Neural cell (in vitro differentiated cells): ENCODE measurements around the gene SLC22A31.

Experiments used
- CTCF ChIP-seq: fragments of 450-650 bp; IDR thresholded peaks from 2 replicates; pipeline ENCODE4 v1.5.1; 2014; ENCODE audit warnings: antibody characterized with exemption, mild to moderate bottlenecking, moderate library complexity; ENCODE audit not compliant: poor library complexity, severe bottlenecking
- RAD21 ChIP-seq: fragments of 450-650 bp; conservative IDR thresholded peaks from 2 replicates; pipeline ENCODE4 v1.6.1; 2014; ENCODE audit warnings: antibody characterized with exemption, mild to moderate bottlenecking, moderate library complexity

- TF ChIP-seq CTCF (no peak), RAD21 (no peak)
These were observed 25.5 kb downstream of the SLC22A31 start for GRCh38 chr16:89174877-89175276.
